ENCODE data around the gene SYS1.

Gene SYS1

DNA sequence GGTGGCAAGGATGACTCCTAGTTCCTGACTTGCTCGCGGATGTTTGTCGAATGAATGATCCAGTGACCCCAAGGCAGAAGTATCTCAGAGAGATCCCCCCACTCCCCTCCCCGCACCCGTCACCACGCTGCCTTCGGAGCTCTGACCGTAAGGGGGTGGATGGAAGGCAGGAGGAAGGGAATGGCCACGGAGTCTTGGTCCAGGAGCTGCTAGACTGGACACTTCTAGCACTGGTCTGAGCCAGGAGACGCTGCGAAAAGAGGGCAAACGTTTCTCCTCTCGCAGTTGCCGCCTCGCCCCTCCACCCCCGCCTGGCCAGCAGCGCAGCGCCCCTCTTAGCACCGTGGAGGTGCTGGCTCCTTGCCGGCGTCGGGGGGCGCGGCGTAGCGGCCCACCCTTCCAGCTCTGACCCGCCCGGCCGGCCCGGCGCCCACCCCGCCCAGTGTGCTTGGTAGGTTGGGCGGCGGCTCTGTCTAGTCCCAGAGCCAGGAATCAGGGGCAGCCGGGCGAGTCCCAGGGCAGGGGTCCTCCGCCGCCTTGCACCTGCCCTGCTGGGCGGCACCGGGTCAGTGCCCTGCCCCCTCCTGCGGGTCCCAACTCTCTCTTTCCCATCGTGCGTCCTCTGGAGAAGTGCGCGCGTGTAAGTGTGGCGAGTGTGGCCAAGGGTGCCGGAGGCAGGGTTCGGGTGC lies 42.8 kb downstream of the SYS1 start:
- peaks cover 25% of the 10 kb centered on the region for H3K27me3 ChIP-seq (ENCODE audit: control insufficient read depth, low read length)
- H3K4me3 ChIP-seq (ENCODE audit: low read length), result peak overlapping the region; percentile 87
- no peak for TF ChIP-seq EZH2phosphoT487 (IDR thresholded peaks at IDR 0.05; ENCODE audit: borderline replicate concordance, low read length)
- TF ChIP-seq, protein P1, sequence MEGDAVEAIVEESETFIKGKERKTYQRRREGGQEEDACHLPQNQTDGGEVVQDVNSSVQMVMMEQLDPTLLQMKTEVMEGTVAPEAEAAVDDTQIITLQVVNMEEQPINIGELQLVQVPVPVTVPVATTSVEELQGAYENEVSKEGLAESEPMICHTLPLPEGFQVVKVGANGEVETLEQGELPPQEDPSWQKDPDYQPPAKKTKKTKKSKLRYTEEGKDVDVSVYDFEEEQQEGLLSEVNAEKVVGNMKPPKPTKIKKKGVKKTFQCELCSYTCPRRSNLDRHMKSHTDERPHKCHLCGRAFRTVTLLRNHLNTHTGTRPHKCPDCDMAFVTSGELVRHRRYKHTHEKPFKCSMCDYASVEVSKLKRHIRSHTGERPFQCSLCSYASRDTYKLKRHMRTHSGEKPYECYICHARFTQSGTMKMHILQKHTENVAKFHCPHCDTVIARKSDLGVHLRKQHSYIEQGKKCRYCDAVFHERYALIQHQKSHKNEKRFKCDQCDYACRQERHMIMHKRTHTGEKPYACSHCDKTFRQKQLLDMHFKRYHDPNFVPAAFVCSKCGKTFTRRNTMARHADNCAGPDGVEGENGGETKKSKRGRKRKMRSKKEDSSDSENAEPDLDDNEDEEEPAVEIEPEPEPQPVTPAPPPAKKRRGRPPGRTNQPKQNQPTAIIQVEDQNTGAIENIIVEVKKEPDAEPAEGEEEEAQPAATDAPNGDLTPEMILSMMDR (IDR thresholded peaks at IDR 0.05; ENCODE audit: low read depth, low read length, poor library complexity, severe bottlenecking), result no peak

DNA sequence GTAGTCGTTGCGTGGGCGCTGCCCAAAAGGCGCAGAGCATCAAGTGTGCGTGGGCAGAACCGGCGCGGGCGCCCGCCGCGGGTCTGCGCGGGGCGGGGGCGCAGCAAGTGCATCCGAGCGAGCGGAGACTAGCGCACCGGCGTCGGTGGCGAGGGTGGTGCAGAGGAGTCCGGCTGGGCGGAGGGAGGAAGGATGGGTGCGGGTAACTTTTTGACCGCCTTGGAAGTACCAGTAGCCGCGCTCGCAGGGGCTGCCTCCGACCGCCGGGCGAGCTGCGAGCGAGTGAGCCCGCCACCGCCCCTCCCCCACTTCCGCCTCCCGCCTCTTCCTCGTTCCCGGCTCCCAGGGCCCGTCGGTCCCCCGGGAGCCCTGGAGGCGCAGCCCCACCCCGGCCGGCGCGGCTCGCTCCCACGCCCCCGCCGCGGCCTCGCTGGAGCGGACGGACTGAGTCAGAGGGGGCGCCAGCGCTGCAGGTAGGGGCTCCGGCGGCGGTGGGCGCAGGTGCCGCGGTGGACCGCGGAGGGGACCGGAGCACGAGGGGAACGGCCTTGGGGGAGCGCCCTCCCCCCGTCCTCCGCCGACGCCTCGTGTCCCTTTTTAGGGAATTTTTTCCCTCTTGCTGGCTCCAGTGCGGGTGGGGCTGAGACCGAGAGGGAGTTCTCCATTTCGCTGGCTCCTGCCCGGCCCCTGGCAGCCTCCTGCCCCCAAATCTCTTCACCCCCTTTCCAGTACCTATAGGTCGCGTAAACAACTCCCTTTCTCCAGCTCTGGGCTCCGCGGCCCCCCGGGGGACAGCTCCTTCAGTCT lies 43.5 kb downstream of the SYS1 start:
- Histone ChIP-seq H3K27me3 (ENCODE audit: control insufficient read depth, low read length) (peaks cover 25% of the 10 kb centered on the region), H3K4me2 (ENCODE audit: low read length) (peak overlapping the region; percentile 97), H3K4me1 (ENCODE audit: control insufficient read depth, low read length) (peaks cover 20% of the 10 kb centered on the region), H3K36me3 (ENCODE audit: control insufficient read depth, low read length) (no peaks in the 10 kb centered on the region), H4K20me1 (ENCODE audit: control insufficient read depth, insufficient read depth, low read depth, low read length) (no peaks in the 10 kb centered on the region), H3K9me2 (replicated peaks; ENCODE audit: control insufficient read depth, low read length) (no peaks in the 10 kb centered on the region), H3K79me2 (ENCODE audit: control insufficient read depth, low read length) (no peaks in the 10 kb centered on the region), H3K9me3 (ENCODE audit: control insufficient read depth, insufficient read depth, low read length) (peaks cover 6% of the 10 kb centered on the region; the same call in 1 of the 2 replicates), H3F3A (ENCODE audit: control insufficient read depth, insufficient read depth) (peaks cover 8% of the 10 kb centered on the region), H3K27ac (ENCODE audit: low read depth, low read length) (no peak overlapping the region), H3K4me3 (ENCODE audit: low read length) (peak overlapping the region; percentile 87)
- peak; percentile 58; the same call in 1 of the 2 replicates for TF ChIP-seq EZH2phosphoT487 (IDR thresholded peaks at IDR 0.05; ENCODE audit: borderline replicate concordance, low read length)
- TF ChIP-seq, protein P1 (IDR thresholded peaks at IDR 0.05; ENCODE audit: low read depth, low read length, poor library complexity, severe bottlenecking), result peak; percentile 29

More for the DNA sequence above, 42.8 kb downstream of the SYS1 start:
- peaks cover 13% of the 10 kb centered on the region; the same call in 1 of the 2 replicates for H3K9me3 ChIP-seq (ENCODE audit: control insufficient read depth, insufficient read depth, low read length)
- H3K4me1 ChIP-seq (ENCODE audit: control insufficient read depth, low read length), result peaks cover 20% of the 10 kb centered on the region
- peaks cover 8% of the 10 kb centered on the region for H3F3A ChIP-seq (ENCODE audit: control insufficient read depth, insufficient read depth)
- no peaks in the 10 kb centered on the region for H3K36me3 ChIP-seq (ENCODE audit: control insufficient read depth, low read length)
- H3K79me2 ChIP-seq (ENCODE audit: control insufficient read depth, low read length), result no peaks in the 10 kb centered on the region
- no peak overlapping the region for H3K27ac ChIP-seq (ENCODE audit: low read depth, low read length)
- H3K4me2 ChIP-seq (ENCODE audit: low read length), result peak overlapping the region; percentile 97
- no peaks in the 10 kb centered on the region for H4K20me1 ChIP-seq (ENCODE audit: control insufficient read depth, insufficient read depth, low read depth, low read length)
- H3K9me2 ChIP-seq (replicated peaks; ENCODE audit: control insufficient read depth, low read length), result no peaks in the 10 kb centered on the region

DNA sequence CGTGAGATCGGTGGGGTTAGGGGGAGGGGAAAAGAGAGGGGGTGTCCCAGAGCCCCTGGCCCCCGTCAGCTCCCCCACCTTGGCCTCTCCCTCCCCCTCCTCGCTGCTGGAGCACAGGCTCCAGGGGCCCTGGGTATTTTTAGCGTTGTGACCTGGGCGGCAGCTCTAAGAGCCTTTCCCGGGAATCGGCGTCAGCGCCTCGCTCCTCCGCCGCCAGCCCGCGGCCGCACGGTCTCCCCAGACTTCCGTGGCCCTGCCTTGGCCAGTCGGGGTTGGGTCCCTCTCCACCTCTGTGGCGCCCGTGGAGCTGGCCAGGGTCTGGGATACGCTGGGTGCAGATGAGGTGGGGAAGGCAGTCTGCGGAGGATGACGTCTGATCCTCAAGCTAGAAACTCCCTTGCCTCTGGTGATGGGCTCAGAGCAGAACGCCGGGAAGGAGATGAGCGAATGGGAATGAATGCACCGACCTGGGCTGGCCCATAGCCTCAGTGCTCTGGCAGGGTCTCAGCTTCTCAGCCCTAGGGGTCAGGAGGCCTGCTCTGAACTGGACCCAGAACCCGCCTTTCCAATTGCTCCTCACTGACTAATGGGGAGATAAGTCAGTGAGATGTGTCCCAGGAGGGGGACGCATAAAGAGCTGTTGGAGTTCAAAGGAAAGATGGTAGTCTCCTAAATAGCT lies 44.2 kb downstream of the SYS1 start:
- peak overlapping the region; percentile 87 for H3K4me3 ChIP-seq (ENCODE audit: low read length)

More for the DNA sequence above, 44.2 kb downstream of the SYS1 start:
- peaks cover 20% of the 10 kb centered on the region for H3K4me1 ChIP-seq (ENCODE audit: control insufficient read depth, low read length)
- H3K27ac ChIP-seq (ENCODE audit: low read depth, low read length), result no peak overlapping the region
- peaks cover 25% of the 10 kb centered on the region for H3K27me3 ChIP-seq (ENCODE audit: control insufficient read depth, low read length)
- no peaks in the 10 kb centered on the region for H3K9me2 ChIP-seq (replicated peaks; ENCODE audit: control insufficient read depth, low read length)
- H3K9me3 ChIP-seq (ENCODE audit: control insufficient read depth, insufficient read depth, low read length), result no peaks in the 10 kb centered on the region
- peak overlapping the region; percentile 97 for H3K4me2 ChIP-seq (ENCODE audit: low read length)
- no peaks in the 10 kb centered on the region for H4K20me1 ChIP-seq (ENCODE audit: control insufficient read depth, insufficient read depth, low read depth, low read length)
- peaks cover 8% of the 10 kb centered on the region for H3F3A ChIP-seq (ENCODE audit: control insufficient read depth, insufficient read depth)
- no peaks in the 10 kb centered on the region for H3K79me2 ChIP-seq (ENCODE audit: control insufficient read depth, low read length)
- H3K36me3 ChIP-seq (ENCODE audit: control insufficient read depth, low read length), result no peaks in the 10 kb centered on the region
- no peak for TF ChIP-seq EZH2phosphoT487 (IDR thresholded peaks at IDR 0.05; ENCODE audit: borderline replicate concordance, low read length)
- TF ChIP-seq, protein P1 (IDR thresholded peaks at IDR 0.05; ENCODE audit: low read depth, low read length, poor library complexity, severe bottlenecking), result no peak
